Activated CD4-positive, alpha-beta T cell treated with anti-CD3 and anti-CD28 coated beads for 24 hours (primary cell): ENCODE data around the gene DGAT2.

Experiments
- DNase-seq, 2 donors: peaks; one replicate each; pipeline ENCODE4 v3.0.0-alpha.2; 2020; ENCODE audit warnings: low read depth in 2 of 2

The DGAT2 gene

GRCh38 chr11:75780888-75781287 is 12.3 kb downstream of the DGAT2 start:
- no peak for DNase-seq

GRCh38 chr11:75781296-75781695 is 12.7 kb downstream of the DGAT2 start:
- DNase-seq: no peak

DNA sequence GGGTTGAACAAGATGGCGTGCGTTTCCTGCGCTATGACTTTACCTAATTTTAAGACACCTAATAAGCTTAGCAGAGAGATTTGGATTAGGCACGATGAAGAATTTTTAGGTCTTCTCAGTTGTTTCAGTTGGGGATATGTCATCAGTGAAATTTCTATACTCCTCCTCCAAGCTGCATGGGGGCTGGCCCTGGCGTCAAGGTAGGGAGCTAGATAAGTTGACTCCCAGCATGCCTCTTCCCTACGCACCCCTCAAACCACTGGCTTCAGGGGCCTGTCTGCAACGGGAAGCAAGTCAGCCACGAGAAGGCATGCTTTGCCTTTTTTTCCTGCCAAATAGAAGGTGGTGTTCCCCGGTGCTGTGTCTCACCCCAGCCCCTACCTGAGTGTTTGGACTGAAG is 13.3 kb downstream of the DGAT2 start:
- DNase-seq: no peak

GRCh38 chr11:75782540-75783263 is 14.1 kb downstream of the DGAT2 start:
- DNase-seq: no peak

GRCh38 chr11:75783416-75784084 is 15.0 kb downstream of the DGAT2 start:
- no peak for DNase-seq

GRCh38 chr11:75784085-75784478 is 15.5 kb downstream of the DGAT2 start:
- DNase-seq: no peak

DNA sequence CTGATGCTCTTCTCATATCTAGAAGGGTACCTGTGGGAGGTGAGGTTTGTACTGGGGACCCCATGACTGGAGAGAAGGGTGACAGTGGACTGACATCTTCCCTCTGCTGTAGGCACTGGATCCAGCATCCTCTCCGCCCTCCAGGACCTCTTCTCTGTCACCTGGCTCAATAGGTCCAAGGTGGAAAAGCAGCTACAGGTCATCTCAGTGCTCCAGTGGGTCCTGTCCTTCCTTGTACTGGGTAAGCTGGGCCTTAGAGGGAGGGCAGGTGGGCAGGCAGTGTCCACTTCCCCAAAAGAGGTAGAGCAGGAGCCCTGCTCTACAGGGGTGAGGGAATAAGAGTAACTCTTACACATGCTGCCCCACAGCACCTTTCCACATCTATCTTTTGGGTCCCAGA is 15.9 kb downstream of the DGAT2 start:
- DNase-seq: no peak

DNA sequence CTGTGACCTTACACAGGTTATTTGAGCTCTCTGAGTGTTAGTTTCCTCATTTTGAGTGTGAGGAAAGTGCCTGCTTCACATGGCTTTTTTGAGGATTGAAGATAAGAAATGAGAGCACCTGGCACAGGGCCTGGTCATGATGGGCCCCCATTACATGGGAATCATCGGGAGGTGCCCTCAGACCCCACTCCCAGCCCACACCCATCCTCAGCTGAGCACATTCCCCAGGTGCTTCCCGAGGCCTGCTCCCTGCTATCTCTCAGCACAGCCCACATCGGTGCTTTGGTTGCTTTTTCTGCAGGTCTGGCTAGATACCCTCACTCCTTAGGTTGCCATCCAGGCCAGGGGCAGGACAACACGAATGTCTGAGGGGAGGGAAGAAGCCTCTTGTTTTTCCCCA is 16.6 kb downstream of the DGAT2 start:
- no peak for DNase-seq

GRCh38 chr11:75786101-75786736 is 17.6 kb downstream of the DGAT2 start:
- DNase-seq: no peak

DNA sequence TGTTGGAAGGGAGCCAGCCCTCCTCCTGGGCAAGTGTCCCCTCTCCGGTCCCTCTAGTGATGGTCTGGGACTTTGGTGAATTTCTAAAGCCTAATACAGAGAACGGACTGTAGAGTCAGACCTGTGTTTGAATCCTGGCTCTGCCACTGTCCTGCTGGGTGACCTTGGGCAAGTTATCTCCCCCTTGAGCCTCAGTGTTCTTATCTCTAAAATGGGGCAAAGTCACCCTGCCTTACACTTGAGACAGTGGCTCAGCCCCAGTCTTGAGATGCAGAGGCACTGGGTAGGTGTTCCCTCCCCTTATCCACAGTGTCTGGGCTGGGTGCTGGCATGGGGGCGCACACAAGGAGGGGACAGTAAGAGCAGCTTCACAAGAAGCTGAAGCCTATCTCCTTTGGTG is 20.9 kb downstream of the DGAT2 start:
- no peak for DNase-seq

DNA sequence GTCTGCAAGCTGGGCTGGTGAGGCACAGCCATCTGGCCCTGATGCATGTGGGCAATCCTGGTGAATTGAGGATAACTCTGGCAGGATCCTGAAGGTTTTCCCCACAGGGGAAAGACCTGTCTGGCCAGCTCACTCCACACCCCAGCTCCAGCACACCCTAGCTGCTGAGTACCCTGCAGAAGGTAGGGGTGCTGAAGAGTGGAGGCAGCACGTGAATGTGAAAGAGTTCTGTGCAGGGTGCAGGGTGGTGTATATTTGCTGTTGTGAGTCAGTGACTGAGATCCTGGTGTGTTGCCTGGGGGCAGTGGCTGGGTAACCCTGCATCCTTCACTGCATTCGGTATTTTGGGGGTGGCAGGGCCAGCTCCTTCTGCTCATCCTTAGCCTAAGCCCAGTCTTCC is 22.4 kb downstream of the DGAT2 start:
- DNase-seq: no peak

DNA sequence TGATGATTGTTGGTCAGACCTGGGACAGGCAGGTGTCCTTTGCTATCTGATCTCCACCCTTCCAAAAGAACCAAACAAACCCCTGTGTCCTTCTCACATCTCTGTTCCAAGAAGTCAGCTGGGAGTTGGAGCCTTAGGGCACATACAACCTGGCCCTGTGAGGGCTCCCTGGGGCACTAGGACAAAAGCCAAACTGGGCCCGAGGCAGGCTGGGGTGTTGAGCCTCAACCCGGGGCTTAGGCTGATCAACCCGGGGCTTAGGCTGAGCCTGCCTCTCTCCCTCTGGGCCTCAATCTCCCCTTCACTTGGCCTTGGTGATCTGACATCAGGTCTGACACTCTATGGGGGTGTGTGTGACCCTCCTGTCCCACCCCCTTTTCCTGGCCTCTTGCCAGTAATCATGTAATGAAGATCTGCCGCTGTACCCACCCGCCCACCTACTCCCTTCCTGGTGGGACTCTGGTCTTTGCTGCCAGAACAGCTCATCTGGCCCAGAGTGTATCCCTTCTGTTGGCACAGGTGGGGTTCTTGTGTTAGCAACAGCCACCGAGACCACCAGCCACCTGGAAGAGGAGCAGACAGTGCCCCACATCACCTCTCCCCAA is 23.7 kb downstream of the DGAT2 start:
- no peak for DNase-seq

DNA sequence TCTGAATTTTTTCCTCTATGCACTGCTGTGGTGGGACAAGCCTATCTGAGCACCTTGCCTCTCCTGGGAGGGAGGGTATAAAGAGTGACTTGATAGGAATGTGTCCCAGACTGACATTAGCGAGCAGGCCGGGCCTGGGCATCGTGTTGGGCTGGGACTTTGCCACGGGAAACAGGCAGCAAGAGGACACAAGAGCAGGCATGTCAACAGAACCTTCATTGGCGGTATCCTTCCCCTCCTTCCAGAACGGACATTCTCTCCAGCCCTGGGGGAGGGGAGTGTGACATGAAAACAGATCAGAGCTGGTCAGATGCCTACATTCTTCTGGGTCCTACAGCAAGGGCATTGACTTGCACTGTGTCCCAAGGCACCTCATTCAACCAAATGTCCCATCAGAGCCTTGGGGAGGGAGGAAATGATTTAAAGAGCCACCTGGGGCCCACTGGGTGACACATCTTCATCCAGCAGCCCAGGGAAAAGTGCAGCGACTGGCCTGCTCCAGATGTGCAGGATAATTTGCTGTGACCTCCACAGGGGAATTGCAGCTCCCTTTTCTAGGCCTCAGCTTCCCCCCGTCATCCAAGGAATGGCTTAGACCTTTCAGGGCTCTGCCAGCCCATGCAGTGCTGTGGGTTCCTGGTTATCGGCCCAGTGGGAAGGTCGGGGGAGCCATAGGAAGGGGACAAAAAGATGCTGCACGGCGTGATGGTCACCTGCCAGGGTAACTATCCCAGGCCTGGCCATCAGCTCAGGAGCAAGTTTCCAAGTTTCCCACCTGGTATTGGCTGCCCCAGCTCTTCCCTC is 24.6 kb downstream of the DGAT2 start:
- DNase-seq: no peak

- DNase-seq: no peak
Measured at GRCh38 chr11:75793966-75794365, 25.4 kb downstream of the DGAT2 start.

DNA sequence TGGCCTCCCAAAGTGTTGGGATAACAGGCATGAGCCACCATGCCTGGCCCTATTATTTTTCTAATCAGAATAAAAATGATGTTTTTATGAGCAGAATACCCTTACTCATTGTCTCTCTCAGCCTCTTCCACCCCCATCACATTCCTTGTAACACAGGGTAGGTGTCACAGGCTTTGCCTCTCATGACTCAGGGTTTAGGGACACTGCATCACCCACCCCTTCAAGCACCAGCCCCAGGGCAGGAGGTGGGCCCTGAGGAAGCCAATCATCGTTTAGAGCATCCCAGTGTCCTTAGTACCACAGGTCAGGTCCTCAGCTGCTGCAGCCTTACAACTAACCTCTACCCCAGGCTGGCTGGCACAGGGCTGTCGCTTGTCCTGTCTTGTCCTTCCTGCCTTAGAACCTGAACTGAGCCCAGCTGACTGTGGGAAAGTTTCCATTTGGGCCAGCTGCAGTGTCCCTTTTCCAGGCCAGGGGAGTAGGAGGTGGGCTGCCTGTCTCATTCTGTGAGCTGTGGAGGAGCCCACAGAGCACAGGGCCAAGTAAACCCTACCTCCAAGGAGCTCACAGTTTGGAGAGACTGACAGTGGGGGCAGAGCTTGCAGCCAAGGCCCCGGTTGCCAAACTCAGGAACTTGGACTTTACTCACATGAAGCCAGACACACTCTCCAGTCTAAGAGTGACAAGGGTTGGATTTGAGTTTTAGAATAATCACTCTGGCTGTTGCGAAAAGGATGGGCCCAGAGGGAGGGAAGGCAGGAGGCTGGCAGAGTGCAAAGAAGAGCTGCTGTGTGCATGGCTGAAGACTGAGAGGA is 26.9 kb downstream of the DGAT2 start:
- DNase-seq: no peak

GRCh38 chr11:75796091-75796435 is 27.5 kb downstream of the DGAT2 start:
- no peak for DNase-seq

- no peak for DNase-seq
Measured at GRCh38 chr11:75797116-75797515, 28.5 kb downstream of the DGAT2 start.

DNA sequence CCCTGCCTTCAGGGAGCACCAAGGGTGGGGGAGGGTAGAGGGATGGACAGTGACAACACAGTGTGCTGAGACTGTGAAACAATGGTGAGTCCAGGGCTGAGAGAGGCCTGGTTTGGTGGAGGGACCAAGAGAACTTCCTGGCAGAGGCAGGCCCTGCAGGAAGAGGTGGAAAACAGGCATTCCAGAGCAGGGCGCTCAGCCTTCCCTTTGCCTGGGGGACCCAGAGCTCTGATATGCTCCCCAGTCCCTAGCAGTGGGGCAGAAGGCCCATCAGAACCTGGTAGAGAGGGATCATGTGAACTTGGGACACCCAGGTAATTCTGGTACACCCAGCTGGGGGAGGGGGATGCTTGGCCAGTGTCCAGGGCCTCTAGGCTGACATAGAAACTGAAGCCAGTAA is 29.2 kb downstream of the DGAT2 start:
- DNase-seq: no peak

DNA sequence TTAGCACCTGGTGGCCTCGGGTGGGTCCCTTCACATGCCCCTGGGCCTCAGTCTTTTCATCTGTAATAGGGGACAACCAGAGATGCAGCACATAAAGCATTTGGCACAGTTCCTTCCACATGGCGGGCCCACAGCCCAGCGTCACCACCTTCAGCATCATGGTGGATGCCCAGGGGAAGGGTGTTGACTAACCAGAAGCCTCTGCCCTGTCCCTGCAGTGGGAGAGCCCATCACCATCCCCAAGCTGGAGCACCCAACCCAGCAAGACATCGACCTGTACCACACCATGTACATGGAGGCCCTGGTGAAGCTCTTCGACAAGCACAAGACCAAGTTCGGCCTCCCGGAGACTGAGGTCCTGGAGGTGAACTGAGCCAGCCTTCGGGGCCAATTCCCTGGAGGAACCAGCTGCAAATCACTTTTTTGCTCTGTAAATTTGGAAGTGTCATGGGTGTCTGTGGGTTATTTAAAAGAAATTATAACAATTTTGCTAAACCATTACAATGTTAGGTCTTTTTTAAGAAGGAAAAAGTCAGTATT is 31.6 kb downstream of the DGAT2 start:
- DNase-seq: no peak

- no peak for DNase-seq
Measured at GRCh38 chr11:75800728-75801361, 32.3 kb downstream of the DGAT2 start.
